Peyer's patch (tissue), 4 donors: Measurements from ENCODE around the gene PAGR1.
"Not testable (repeated sequence)": the region's sequence is repeated elsewhere in the genome, so short reads cannot be mapped to it uniquely, and the experiment has no call there.

ENCODE experiments used
- POLR2A ChIP-seq, 2 donors: fragments of 450-650 bp; IDR thresholded peaks; one replicate each; pipeline ENCODE4 v1.5.1; 2017; ENCODE audit warnings: antibody characterized with exemption in 2 of 2, mild to moderate bottlenecking in 2 of 2, moderate library complexity in 2 of 2
- TF ChIP-seq, protein P1 (sequence below), 6 experiments: fragments of 450-650 bp in 4 of 6; fragments of 200-600 bp in 2 of 6; sonication (generic) in 1 of 6; IDR thresholded peaks; one replicate each; pipeline ENCODE4 v1.5.1; 2017 to 2019; ENCODE audit warnings: antibody characterized with exemption in 6 of 6, mild to moderate bottlenecking in 3 of 6, moderate library complexity in 1 of 6

DNA sequence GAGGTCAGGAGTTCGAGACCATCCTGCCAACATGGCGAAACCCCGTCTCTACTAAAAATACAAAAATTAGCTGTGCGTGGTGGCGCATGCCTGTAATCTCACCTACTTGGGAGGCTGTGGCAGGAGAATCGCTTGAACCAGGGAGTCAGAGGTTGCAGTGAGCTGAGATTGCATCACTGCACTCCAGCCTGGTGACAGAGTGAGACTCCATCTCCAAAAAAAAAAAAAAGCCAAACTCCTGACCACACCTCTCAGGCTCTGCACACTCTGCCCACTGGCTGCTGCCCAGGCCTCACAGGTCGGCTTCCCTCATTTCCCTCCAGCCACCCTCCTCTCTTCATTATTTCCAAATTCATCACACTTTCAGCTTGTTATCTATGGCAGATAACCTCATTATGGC lies 43.6 kb upstream of the PAGR1 start:
- TF ChIP-seq, protein P1, sequence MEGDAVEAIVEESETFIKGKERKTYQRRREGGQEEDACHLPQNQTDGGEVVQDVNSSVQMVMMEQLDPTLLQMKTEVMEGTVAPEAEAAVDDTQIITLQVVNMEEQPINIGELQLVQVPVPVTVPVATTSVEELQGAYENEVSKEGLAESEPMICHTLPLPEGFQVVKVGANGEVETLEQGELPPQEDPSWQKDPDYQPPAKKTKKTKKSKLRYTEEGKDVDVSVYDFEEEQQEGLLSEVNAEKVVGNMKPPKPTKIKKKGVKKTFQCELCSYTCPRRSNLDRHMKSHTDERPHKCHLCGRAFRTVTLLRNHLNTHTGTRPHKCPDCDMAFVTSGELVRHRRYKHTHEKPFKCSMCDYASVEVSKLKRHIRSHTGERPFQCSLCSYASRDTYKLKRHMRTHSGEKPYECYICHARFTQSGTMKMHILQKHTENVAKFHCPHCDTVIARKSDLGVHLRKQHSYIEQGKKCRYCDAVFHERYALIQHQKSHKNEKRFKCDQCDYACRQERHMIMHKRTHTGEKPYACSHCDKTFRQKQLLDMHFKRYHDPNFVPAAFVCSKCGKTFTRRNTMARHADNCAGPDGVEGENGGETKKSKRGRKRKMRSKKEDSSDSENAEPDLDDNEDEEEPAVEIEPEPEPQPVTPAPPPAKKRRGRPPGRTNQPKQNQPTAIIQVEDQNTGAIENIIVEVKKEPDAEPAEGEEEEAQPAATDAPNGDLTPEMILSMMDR (IDR thresholded peaks at IDR 0.05): not testable (repeated sequence)
- not testable (repeated sequence) for TF ChIP-seq POLR2A (IDR thresholded peaks at IDR 0.05)
